Activated CD4-positive, alpha-beta T cell treated with anti-CD3 and anti-CD28 coated beads, Interleukin-2, Interleukin-6, amounts not matched to agents 100 ng/mL and 50 ng/mL, durations not matched to agents 16 hours and 8 hours (primary cell): ENCODE measurements around the gene MTMR4.
"Not testable (repeated sequence)": the region's sequence is repeated elsewhere in the genome, so short reads cannot be mapped to it uniquely, and the experiment has no call there.

Experiments used
- DNase-seq: peaks from one replicate; pipeline ENCODE4 v3.0.0-alpha.2; 2020

MTMR4 gene

GRCh38 chr17:58488428-58488890 lies 26.0 kb downstream of the MTMR4 start:
- no peak for DNase-seq

- DNase-seq, result peak; percentile 77
These were observed 26.6 kb downstream of the MTMR4 start, which contains the start of gene HSF5 for GRCh38 chr17:58487589-58488427. Gene HSF5 (minus strand): TSS chr17:58488408. CDS start chr17:58488274, 134 bp downstream.

GRCh38 chr17:58484600-58484999 lies 29.8 kb downstream of the MTMR4 start:
- DNase-seq, result no peak

GRCh38 chr17:58481798-58482197 lies 32.6 kb downstream of the MTMR4 start:
- DNase-seq, result not testable (repeated sequence)

- no peak for DNase-seq
These were observed 34.3 kb downstream of the MTMR4 start for GRCh38 chr17:58480090-58480489.

GRCh38 chr17:58476812-58477211 lies 37.6 kb downstream of the MTMR4 start:
- no peak for DNase-seq

GRCh38 chr17:58475985-58476384 lies 38.5 kb downstream of the MTMR4 start:
- DNase-seq, result no peak

- no peak for DNase-seq
These were observed 44.1 kb downstream of the MTMR4 start for GRCh38 chr17:58470356-58470755.

- DNase-seq, result no peak
These were observed 45.5 kb downstream of the MTMR4 start for GRCh38 chr17:58468944-58469343.

- no peak for DNase-seq
These were observed 58.9 kb downstream of the MTMR4 start for GRCh38 chr17:58455491-58455890.

GRCh38 chr17:58452738-58453137 lies 61.7 kb downstream of the MTMR4 start:
- DNase-seq, result no peak

GRCh38 chr17:58447039-58447975 lies 67.1 kb downstream of the MTMR4 start:
- peak; percentile 81 for DNase-seq

GRCh38 chr17:58446086-58446485 lies 68.4 kb downstream of the MTMR4 start:
- DNase-seq, result no peak
